NCI-H524 treated with DMSO at 0.1 percent for 48 hours (cell line): ENCODE data around the gene EXPH5.
"Not testable (repeated sequence)": the region's sequence is repeated elsewhere in the genome, so short reads cannot be mapped to it uniquely, and the experiment has no call there.

Source experiments
- DNase-seq: peaks from one replicate; lab custom pipeline; 2025; lab: John Stamatoyannopoulos, UW

The EXPH5 gene

DNA sequence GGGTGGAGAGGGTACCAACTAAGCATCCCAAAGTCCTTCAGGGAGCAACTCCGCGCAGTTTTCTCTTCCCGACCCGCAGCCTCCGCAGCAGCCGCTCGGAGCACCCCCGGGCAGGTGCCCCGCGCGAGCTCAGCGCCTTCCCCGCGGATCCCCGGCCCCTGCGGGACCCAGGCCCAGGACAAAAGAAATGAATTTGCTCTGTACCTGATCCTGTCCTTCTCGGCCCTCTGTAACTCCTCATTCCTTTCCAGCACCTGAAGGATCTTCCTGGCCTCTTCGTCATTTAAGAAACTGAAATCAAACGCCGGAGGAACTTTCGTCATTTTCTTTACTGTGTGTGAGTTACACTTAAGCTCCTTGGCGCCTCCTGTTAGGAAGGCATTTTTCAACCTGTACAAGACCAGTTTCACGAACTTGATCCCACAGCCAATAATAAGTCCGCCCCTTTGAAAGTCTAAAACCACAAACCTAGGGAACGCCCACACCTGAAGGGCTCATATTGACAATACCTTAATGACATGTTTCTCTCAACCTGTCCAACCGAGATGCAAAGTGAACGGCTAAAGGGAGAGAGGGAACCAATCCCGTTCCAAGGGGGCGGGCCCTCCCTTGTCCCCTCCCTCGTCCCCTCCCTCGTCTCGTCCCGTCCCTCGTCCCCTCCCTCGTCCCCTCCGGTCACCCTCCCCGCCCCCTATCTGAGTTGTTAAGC lies at the start of gene EXPH5:
Gene EXPH5 (minus strand): TSS at position 555 of the 709 bp plus-strand sequence. CDS start 232 bp downstream, at position 323.
- DNase-seq: peak; percentile 72

GRCh38 chr11:108641752-108642151 lies 48.2 kb upstream of the EXPH5 start:
- not testable (repeated sequence) for DNase-seq

GRCh38 chr11:108639146-108639545 lies 45.6 kb upstream of the EXPH5 start:
- DNase-seq: no peak

DNA sequence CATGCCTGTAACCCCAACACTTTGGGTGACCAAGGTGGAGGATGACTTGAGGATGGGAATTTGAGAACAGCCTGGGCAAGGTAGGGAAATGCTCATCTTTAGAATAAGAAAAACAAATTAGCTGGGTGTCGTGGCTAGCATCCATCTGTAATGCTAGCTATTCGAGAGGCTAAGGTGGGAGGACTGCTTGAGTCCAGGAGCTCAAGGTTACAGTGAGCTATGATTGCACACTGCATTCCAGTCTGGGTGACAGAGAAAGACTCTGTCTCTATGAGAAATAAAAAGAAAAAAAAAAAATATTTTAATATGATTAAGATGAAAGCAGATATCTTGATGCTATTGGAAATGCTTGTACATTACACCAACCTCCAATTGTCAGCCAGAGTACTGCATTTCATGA lies 42.7 kb upstream of the EXPH5 start:
- DNase-seq: no peak

DNA sequence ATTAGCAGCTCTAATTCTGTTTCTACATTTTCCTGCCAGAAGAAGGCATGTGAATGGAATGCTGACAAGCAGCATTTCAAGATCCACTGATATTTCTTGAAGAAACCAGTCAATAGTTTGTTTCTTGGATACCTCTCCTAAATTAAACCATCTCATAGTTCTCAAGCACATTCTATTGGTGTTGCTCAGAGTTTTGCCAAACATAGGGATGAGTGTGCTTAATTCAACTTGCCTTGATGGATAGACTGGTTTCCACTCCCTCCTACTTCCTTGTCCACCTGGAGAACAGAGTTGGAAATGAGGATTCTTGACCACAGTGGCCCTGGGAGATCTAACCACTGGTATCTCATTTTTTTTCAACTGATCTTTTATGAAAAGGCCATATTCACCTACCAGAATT lies 41.5 kb upstream of the EXPH5 start:
- no peak for DNase-seq

DNA sequence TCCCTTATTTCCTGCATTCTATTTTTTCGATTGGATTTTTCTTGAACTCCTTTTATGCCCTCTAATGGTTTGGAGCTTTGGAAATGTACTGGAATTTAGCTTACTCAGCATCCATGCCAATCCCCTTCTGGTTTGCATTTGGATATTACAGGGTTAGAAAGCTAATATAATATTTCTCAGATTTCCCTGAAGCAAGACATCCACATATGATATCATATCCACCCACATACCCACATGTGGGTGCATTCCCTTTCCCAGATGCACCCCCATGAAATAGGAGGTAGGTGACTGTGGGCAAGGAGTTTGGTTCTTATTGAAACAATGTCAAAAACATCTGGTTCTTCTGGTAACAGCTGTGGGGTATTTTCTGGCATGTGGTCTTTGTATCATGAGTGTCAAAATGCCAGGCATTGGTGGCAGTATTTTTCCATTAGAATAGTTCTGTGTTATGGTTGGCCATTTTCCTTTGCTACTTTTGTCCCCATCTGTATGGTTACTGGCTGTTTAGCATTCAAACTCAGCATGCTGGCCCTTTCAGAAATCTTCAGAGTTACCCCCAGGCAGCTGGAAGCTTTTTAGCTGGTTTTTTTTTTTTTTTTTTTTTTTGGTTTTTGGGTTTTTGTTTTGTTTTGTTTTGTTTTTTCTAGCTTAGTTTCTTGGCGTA lies 38.6 kb upstream of the EXPH5 start:
- no peak for DNase-seq

- DNase-seq: no peak
These were observed 35.7 kb upstream of the EXPH5 start for GRCh38 chr11:108629274-108629673.

GRCh38 chr11:108628812-108629211 lies 35.2 kb upstream of the EXPH5 start:
- DNase-seq: no peak

DNA sequence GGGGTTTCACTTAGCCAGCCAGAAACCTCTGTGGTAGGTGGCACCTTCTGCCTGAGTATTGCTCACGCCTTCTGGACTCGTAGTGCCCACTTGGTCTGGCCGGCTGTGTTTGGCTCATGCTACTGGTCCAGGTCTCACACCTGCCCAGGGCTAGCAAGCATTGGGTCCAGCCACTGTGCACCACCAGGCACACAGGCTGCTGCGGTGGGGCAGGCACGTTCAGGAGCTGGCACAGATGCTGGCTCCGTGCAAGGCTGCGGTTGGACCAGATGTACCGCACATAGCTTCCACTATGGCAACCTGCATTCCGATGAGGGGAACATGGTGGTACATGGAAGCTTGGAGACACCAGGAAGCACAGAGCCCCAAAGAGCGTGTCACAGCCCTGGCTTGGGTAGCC lies 34.8 kb upstream of the EXPH5 start:
- no peak for DNase-seq

- DNase-seq: no peak
These were observed 30.8 kb upstream of the EXPH5 start for GRCh38 chr11:108624196-108624925.

GRCh38 chr11:108622341-108622740 lies 28.8 kb upstream of the EXPH5 start:
- no peak for DNase-seq

GRCh38 chr11:108620958-108621772 lies 27.6 kb upstream of the EXPH5 start:
- DNase-seq: no peak

GRCh38 chr11:108618529-108618928 lies 25.0 kb upstream of the EXPH5 start:
- DNase-seq: no peak

GRCh38 chr11:108617055-108617454 lies 23.5 kb upstream of the EXPH5 start:
- DNase-seq: no peak

DNA sequence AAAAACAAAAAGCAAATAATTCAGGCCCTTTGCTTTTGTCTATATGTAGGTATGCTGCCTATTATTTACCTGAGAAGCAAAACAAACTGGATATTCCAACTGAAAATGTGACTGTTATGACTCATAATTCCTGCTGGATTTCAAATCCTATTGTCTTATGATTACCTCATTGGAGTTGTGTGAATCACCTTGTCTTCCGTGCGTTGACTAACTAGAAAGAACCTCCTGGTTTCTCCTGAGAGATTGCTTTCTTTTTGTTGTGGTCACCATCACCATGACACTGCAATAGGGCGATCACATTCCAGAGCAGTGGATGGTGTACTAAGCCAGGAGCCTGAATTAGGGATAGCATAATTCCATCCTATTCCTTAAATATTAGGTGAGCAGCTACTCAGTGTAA lies 23.0 kb upstream of the EXPH5 start:
- no peak for DNase-seq

DNA sequence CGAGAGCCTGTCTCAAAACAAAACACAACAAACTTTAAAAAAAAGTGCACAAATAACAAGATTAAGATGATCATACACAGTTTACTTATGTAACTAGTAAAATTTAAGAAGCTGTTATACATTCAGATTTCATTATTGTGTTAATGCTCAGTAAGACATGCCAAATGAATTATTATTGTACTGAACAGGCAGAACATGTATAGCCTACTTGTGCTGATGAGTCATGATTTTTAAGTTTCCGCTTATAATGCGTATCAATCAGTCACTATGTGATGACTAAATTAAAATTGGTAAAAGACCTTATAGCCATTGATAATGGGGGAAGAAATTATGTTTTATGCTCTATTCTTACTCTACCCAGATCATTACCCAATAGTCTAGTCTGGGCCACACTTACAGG lies 20.5 kb upstream of the EXPH5 start:
- no peak for DNase-seq

GRCh38 chr11:108609682-108610081 lies 16.1 kb upstream of the EXPH5 start:
- DNase-seq: no peak

GRCh38 chr11:108608548-108608947 lies 15.0 kb upstream of the EXPH5 start:
- no peak for DNase-seq

DNA sequence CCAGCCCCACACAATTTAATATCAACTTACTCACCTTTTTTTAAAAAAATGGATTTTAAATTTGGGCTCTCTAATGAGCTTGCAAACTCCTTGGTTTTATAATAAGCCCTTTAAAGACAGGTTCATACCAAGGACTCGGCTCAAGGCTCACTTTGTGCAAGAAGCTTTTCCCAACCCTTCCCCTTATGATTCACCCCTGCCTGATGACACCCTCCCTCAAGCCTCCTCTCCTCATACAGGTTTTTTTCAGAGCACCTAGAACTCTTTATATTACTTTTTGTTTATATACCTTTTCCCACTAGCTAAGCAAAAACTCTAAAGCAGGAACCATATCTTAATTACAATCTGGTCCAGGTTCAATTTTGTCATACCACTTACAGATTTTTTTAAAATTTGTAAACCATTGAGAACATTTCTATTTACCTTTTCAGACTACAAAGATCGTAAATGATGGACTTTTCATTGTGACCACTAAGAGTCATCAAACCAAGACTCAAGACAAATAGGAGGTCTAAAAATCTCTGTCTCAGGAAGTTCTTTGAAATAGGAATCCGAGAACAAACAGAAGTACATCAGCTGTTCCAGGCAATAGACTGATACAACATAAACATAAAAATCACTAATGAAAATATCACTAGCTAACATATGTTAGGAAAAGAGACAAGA lies 13.1 kb upstream of the EXPH5 start:
- DNase-seq: no peak

DNA sequence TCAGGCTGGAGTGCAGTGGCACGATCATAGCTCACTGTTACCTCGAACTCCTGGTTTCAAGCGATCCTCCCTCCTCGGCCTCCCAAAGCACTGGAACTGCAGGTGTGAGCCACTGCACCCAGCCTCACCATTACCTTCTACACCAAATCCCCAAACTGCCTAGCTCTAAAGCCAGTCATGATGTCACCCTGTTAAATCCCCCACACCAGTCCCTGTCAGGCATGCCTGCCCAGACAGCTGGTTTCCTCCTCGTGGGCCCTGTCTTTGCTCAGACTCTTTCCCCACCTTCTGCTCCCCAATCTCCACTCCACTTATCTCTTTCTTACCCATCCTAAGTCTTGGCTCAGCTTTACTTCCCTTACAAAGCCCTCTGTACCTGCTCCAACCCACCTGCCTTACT lies 12.5 kb upstream of the EXPH5 start:
- DNase-seq: no peak

DNA sequence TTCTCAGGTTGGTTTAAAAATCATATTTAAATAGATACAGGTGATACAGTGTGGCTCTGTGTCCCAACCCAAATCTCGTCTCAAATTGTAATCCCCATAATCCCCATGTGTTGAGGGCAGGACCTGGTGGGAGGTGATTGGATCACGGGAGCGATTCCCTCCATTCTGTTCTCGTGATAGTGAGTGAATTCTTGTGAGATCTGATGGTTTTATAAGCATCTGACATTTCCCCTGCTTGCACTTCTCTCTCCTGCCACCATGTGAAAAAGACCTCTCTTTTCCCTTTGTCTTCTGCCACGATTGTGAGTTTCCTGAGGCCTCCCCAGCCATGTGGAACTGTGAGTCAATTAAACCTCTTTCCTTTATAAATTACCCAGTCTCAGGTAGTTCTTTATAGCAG lies 9.2 kb upstream of the EXPH5 start:
- not testable (repeated sequence) for DNase-seq

DNA sequence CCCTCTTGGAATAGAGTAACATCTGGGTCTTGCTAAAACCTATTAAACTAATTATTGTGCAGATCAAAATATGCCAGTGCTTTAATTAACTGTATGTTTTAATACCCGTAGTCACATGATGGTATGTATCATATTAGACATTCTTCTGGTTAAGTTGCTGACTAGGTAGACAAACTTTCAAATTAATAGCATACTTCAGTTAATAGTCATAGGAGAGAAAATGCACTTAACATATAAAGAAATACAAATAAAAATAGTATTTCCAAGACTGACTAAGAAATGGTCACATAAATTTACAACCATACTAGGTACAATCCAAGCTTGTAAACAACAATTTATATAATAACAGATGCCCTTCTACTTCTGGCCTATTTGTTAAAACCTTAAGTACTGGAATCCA lies 7.6 kb upstream of the EXPH5 start:
- DNase-seq: no peak
